ENCODE measurements around the gene LACC1. TPM values are rescaled to one million over a fixed set of nuclear protein-coding genes. Genes with fewer than 3 reads are reported as not detected.

Gene LACC1
- total RNA-seq = 10 to 100 TPM; 12.4 to 17.3 (median 14.8) TPM

DNA sequence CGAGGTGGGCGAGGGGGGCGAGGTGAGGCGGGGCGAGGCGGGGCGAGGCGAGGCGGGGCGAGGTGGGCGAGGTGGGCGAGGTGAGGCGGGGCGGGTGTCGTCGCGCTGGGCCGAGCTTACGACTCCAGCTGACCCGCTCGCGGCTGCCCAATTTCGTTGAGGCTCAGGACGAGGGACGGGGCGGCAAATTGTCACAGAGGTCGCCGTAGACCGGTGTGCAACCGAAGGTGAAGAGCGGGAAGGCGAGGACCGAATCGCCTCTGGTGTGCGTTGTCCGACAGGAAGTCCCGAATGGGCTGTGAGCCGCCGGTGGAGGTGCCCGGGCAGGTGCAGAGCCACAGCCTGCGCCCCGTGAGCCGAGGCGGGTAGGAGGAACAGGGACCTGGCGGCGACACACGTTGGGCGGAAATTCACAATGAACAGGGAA lies at the start of gene LACC1:
Gene LACC1, plus strand, starts transcription at position 150 of the 427 bp plus-strand sequence. CDS start 1,082 bp downstream, outside the sequence.
- TF ChIP-seq, protein P1, sequence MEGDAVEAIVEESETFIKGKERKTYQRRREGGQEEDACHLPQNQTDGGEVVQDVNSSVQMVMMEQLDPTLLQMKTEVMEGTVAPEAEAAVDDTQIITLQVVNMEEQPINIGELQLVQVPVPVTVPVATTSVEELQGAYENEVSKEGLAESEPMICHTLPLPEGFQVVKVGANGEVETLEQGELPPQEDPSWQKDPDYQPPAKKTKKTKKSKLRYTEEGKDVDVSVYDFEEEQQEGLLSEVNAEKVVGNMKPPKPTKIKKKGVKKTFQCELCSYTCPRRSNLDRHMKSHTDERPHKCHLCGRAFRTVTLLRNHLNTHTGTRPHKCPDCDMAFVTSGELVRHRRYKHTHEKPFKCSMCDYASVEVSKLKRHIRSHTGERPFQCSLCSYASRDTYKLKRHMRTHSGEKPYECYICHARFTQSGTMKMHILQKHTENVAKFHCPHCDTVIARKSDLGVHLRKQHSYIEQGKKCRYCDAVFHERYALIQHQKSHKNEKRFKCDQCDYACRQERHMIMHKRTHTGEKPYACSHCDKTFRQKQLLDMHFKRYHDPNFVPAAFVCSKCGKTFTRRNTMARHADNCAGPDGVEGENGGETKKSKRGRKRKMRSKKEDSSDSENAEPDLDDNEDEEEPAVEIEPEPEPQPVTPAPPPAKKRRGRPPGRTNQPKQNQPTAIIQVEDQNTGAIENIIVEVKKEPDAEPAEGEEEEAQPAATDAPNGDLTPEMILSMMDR (IDR thresholded peaks at IDR 0.05; ENCODE audit: low read depth) = no peak

DNA sequence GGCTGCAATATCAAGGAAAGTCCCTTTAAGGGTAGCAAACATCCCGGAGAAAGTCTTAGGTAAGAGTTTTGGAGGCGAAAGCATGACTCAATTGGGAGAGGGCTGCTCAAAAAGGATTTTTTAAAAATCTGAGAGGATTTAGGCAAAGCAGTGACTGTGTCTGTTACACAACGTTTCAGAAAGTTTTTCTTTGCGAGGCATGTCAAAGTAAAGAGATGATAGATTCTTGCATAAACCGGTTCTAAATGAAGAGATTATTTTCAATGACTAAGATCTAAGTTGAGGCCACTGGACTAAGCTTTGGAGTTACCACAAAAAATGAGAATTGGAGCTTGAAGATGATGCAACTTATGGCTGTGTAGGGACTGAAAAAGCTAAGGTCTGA lies 49.2 kb upstream of the LACC1 start:
- TF ChIP-seq, protein P1 (IDR thresholded peaks at IDR 0.05; ENCODE audit: low read depth) = no peak

DNA sequence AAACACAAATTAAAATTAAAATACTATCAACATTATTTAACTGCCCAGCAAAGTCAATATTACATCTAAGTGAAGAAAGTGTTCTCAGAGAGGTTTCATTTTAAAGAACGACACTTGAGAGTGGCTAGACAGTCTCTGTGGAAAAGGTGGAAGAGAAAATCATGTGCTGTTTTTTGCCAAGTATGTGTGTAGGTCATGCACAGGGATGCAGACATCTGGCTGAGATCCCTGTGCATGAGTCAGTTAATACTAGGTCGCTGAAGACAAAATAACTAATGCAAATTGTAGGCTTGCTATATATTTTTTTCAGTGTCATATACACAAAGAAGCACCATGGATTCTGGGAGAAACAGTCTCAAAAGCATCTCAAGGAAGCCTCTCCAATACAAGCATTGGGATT lies 48.6 kb upstream of the LACC1 start:
- TF ChIP-seq, protein P1 (IDR thresholded peaks at IDR 0.05; ENCODE audit: low read depth) = no peak

DNA sequence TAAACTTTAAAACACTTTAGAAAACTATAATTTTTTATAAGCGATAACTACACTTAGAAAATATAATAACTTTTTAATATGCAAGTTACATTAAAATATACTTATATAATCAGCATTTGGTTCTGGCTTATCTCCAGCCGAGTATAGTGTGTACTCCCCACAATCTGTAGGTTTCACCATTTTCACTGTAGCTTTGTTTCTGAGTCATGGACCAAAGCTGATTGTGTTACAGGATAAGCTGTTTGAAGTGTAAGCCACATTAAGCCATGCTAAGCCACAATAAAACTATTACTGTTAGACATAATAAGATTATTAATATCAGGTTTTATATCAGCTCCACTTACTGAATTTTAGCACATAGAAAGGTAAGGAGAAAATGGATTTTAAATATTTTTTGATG lies 44.0 kb upstream of the LACC1 start:
- TF ChIP-seq, protein P1 (IDR thresholded peaks at IDR 0.05; ENCODE audit: low read depth) = no peak

DNA sequence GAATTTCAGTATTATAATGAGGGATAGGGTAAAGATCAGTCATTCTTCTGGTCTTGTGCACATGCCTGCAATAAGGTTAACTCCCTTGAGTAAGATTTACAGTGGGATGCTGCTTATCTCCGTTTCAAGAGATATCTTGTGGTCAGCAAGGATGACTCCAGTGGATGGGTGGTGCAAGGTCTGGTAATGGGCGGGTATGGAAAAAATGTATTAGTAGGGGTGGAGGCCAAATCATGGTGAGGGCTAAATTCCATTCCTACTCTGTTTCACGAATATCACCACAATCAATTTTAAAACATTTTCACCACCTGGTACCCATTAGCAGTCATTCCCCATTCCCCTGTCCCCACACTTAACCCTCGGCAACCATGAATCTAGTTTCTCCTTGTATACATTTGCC lies 40.8 kb upstream of the LACC1 start:
- TF ChIP-seq, protein P1 (IDR thresholded peaks at IDR 0.05; ENCODE audit: low read depth) = no peak

DNA sequence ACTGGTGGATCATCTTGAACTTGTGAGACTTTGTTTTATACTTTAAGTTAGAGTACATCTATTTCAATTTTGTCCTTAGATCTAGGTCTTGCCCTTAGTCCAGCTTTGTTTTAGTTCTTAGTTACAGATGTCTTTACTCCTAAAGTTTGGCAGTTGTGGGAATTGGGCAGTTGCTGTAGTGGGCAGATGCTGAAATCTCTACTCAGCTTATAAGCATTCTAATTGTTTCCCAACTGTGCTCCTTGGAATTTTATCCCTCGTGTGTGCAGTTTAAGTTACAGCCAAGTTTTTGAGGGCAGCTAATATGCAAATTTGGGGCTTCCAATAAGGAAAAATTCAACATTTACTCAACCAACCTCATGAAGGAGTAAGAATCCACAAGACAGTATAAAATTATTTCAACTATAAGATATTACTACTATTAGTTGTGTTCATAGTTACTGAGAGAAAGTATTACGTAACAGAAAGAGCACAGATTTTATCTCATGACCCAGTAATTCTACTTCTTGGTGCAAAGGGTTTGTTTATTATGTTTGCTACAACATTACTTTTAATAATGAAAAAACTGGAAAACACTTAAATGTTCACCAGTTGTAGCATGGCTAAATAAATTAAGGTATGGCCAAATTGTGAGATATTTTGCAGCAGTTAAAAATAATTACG lies 33.1 kb upstream of the LACC1 start:
- TF ChIP-seq, protein P1 (IDR thresholded peaks at IDR 0.05; ENCODE audit: low read depth) = no peak

DNA sequence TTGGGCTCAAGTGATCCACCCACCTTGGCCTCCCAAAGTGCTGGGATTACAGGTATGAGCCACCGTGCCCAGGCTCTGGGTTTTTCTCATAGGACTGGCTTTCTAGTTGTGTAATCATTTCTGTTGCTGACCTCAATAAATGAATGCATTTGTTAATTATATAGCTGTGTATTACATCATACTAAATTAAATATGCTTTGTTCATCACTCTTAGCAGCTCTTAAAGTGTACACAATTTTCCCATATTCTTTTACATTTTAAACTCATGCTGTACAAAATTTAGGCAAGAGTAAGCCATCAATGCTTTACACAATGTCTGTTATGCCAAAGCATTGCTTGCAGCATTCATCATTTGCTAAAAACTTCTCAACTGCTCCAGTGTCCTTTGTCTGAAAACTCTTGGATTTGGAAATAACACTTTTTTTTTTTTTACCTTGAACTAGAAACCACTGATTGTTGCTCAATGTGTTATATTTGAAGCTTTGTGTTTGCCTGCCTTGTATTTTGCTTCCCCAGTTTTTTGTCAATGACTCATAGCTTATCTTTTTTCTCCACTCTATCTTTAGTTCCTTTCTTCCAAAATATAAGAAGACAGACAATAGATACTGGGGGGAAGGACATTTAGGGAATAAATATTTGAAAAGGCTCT lies 31.6 kb upstream of the LACC1 start:
- TF ChIP-seq, protein P1 (IDR thresholded peaks at IDR 0.05; ENCODE audit: low read depth) = no peak

Measured in subcutaneous adipose tissue (tissue), 4 donors.